K562 (cell line): ENCODE results near the gene PLEKHG3. TPM values are rescaled to one million over a fixed set of nuclear protein-coding genes. Genes with fewer than 3 reads are reported as not detected.

ENCODE experiments used
- ATAC-seq: fragments of 200-7000 bp; cut with Tn5 transposase; 3 replicates; pipeline ENCODE4 v1.9.1; 2020; ENCODE audit warnings: moderate library complexity
- BruUV-seq: library from RNA; stranded (reverse); fragments of 400-500 nt; replicated peaks from 2 replicates; lab custom pipeline; 2021; lab: Mats Ljungman, UMichigan
- CTCF ChIA-PET: fragments of 300-600 bp; formaldehyde crosslinking; extraction: SDS; loops from one replicate; lab custom pipeline; 2021; ENCODE audit warnings: low intra/inter-chr PET ratio; lab: Yijun Ruan, JAX
- POLR2A ChIA-PET: fragments of 300-600, 350-650 bp; sonication (Branson Sonifier 250); formaldehyde crosslinking; extraction: SDS; loops from one replicate; lab custom pipeline; 2021; ENCODE audit warnings: antibody characterized with exemption, inconsistent platforms; lab: Yijun Ruan, JAX
- DNase-seq, 4 experiments: peaks; one replicate each; pipeline versions ENCODE4 v3.0.0 to v3.0.0-alpha.2; 2011 to 2018; ENCODE audit warnings: low spot score in 3 of 4, mixed read lengths in 3 of 4; ENCODE audit errors: extremely low read depth in 1 of 4
- FAIRE-seq: peaks from 2 replicates; lab custom pipeline; 2011; peaks lifted over from hg19 to GRCh38; lab: Jason Lieb, UNC
- H2AFZ ChIP-seq: 2 replicates; pipeline ENCODE4 v1.6.0; 2011; ENCODE audit warnings: low read depth, low read length, control low read depth, inconsistent platforms
- H3K27ac ChIP-seq: fragments of 200-600 bp; 3 replicates; pipeline ENCODE4 v1.8.0; 2011; ENCODE audit warnings: low read depth, mild to moderate bottlenecking, control low read depth, inconsistent platforms, low read length, moderate library complexity, mixed read lengths; ENCODE audit errors: extremely low read depth
- H3K27me3 ChIP-seq, 2 experiments: fragments of 300-600 bp in 1 of 2; 2 replicates in 1 of 2; 3 replicates in 1 of 2; pipeline versions ENCODE4 v1.6.0 to v1.8.0; 2011; ENCODE audit warnings: inconsistent platforms in 2 of 2, low read length in 2 of 2, mild to moderate bottlenecking in 1 of 2, mixed read lengths in 1 of 2, moderate library complexity in 1 of 2; ENCODE audit not compliant: control insufficient read depth in 2 of 2, insufficient read depth in 2 of 2
- H3K36me3 ChIP-seq: fragments of 300-600 bp; 3 replicates; pipeline ENCODE4 v1.8.0; 2011; ENCODE audit warnings: mild to moderate bottlenecking, low read length, inconsistent platforms; ENCODE audit not compliant: control insufficient read depth, insufficient read depth
- H3K4me1 ChIP-seq, 2 experiments: fragments of 200-600 bp in 1 of 2; replicated peaks in 1 of 2; 2 replicates in 1 of 2; 3 replicates in 1 of 2; pipeline versions ENCODE4 v1.5.1 to v1.8.0; 2011; ENCODE audit warnings: inconsistent platforms in 2 of 2, low read length in 2 of 2, mild to moderate bottlenecking in 1 of 2, mixed read lengths in 1 of 2, moderate library complexity in 1 of 2; ENCODE audit not compliant: control insufficient read depth in 2 of 2, insufficient read depth in 2 of 2
- H3K4me2 ChIP-seq: 2 replicates; pipeline ENCODE4 v1.6.1; 2011; ENCODE audit warnings: low read length, control low read depth, inconsistent platforms, mixed read lengths; ENCODE audit not compliant: insufficient read depth
- H3K4me3 ChIP-seq: fragments of 200-600 bp; sonication (generic), shearing (Covaris generic); 2 replicates; pipeline ENCODE4 v1.5.1; 2016; ENCODE audit warnings: control low read depth, inconsistent platforms
- H3K79me2 ChIP-seq: fragments of 200-600 bp; 3 replicates; pipeline ENCODE4 v1.8.0; 2011; ENCODE audit warnings: low read length, inconsistent platforms; ENCODE audit not compliant: control insufficient read depth, insufficient read depth
- H3K9ac ChIP-seq, 2 experiments: 2 replicates each; pipeline versions ENCODE4 v1.6.0 to v1.6.1; 2011; ENCODE audit warnings: low read depth in 2 of 2, low read length in 2 of 2, control low read depth in 1 of 2, inconsistent platforms in 1 of 2, mild to moderate bottlenecking in 1 of 2, mixed read lengths in 1 of 2; ENCODE audit not compliant: insufficient read depth in 1 of 2
- H3K9me1 ChIP-seq: one replicate; pipeline ENCODE4 v1.6.0; 2011; ENCODE audit warnings: inconsistent platforms, mild to moderate bottlenecking, low read length, moderate library complexity; ENCODE audit not compliant: control insufficient read depth, insufficient read depth
- H3K9me3 ChIP-seq: replicated peaks from 2 replicates; pipeline ENCODE4 v1.5.1; 2011; ENCODE audit warnings: low read depth, low read length, inconsistent platforms; ENCODE audit not compliant: control insufficient read depth, insufficient read depth
- H4K20me1 ChIP-seq: replicated peaks from 2 replicates; pipeline ENCODE4 v1.6.1; 2011; ENCODE audit warnings: low read length, inconsistent platforms, mixed read lengths; ENCODE audit not compliant: control insufficient read depth, insufficient read depth
- AFF1 ChIP-seq, 2 experiments: fragments of 450-650 bp; IDR thresholded peaks; 2 replicates each; pipeline ENCODE4 v1.6.1; 2018; ENCODE audit warnings: mild to moderate bottlenecking in 2 of 2, low read depth in 1 of 2; ENCODE audit not compliant: partially characterized antibody in 2 of 2
- BRCA1 ChIP-seq, 2 experiments: fragments of 450-650 bp in 1 of 2; sonication (generic) in 1 of 2; formaldehyde crosslinking in 1 of 2; IDR thresholded peaks; 2 replicates each; pipeline versions ENCODE4 v1.5.0 to v1.6.1; 2017 to 2020; ENCODE audit warnings: mild to moderate bottlenecking in 1 of 2, missing genetic modification reagents in 1 of 2
- CAMTA2 ChIP-seq: fragments of 250-450 bp; sonication (Bioruptor Pico); conservative IDR thresholded peaks from 2 replicates; pipeline ENCODE4 v1.5.1; 2022
- CCAR2 ChIP-seq: fragments of 200-400 bp; formaldehyde crosslinking; IDR thresholded peaks from 2 replicates; pipeline ENCODE4 v1.6.1; 2017; ENCODE audit warnings: mild to moderate bottlenecking, low read depth, low read length
- CEBPG ChIP-seq, 3 experiments: fragments of 200-800 bp in 1 of 3; sonication (Bioruptor generic) in 1 of 3; sonication (generic) in 1 of 3; formaldehyde crosslinking in 1 of 3; IDR thresholded peaks in 2 of 3; conservative IDR thresholded peaks in 1 of 3; 2 replicates each; pipeline versions ENCODE4 v1.6.1 to v1.8.0; 2016 to 2022; ENCODE audit warnings: missing compliant biosample characterization in 2 of 3, missing genetic modification characterization in 2 of 3, mild to moderate bottlenecking in 1 of 3, missing genetic modification reagents in 1 of 3
- CHAMP1 ChIP-seq: fragments of 450-650 bp; IDR thresholded peaks from 2 replicates; pipeline ENCODE4 v1.6.1; 2016; ENCODE audit warnings: mild to moderate bottlenecking
- FUS ChIP-seq: fragments of 200-400 bp; formaldehyde crosslinking; optimal IDR thresholded peaks from 2 replicates; pipeline ENCODE3; 2017; ENCODE audit warnings: low read depth, low read length
- NFYB ChIP-seq: IDR thresholded peaks from 2 replicates; pipeline ENCODE4 v1.6.1; 2011; ENCODE audit warnings: mild to moderate bottlenecking, moderate library complexity; ENCODE audit not compliant: insufficient read length; ENCODE audit errors: extremely low read depth
- RBM15 ChIP-seq: fragments of 200-400 bp; formaldehyde crosslinking; IDR thresholded peaks from 2 replicates; pipeline ENCODE4 v1.6.1; 2018; ENCODE audit warnings: mild to moderate bottlenecking, low read length, moderate library complexity; ENCODE audit not compliant: insufficient read depth
- SMAD2 ChIP-seq: fragments of 150-350 bp; IDR thresholded peaks from 2 replicates; pipeline ENCODE4 v1.6.1; 2014; ENCODE audit warnings: low read depth, mild to moderate bottlenecking, low read length
- SRSF7 ChIP-seq: fragments of 200-400 bp; formaldehyde crosslinking; optimal IDR thresholded peaks from 2 replicates; pipeline ENCODE3; 2017; ENCODE audit warnings: mild to moderate bottlenecking, low read depth, low read length
- ZNF23 ChIP-seq: fragments of 250-450 bp; sonication (Bioruptor Pico); IDR thresholded peaks from 2 replicates; pipeline ENCODE4 v1.4.0; 2020; ENCODE audit warnings: mild to moderate bottlenecking
- ZNF354B ChIP-seq: fragments of 250-450 bp; sonication (Bioruptor Pico); IDR thresholded peaks from 2 replicates; pipeline ENCODE4 v1.4.0; 2020
- WGBS: fragments of 100-300 bp; shearing (Covaris generic); methylation state at CpG from one replicate; pipeline ENCODE4 v1.1.6; 2016; ENCODE audit warnings: low coverage, mixed read lengths; ENCODE audit not compliant: insufficient coverage; ENCODE audit errors: missing lambda C conversion rate; 5-methylcytosine and 5-hydroxymethylcytosine counted together
- in situ Hi-C: fragments of 300-500 bp; cut with MboI; formaldehyde crosslinking; loops from 4 replicates; pipeline ENCODE4 v1.15.0; 2018; ENCODE audit warnings: inconsistent platforms, mixed read lengths
- intact Hi-C: fragments of 100-400 bp; cut with micrococcal nuclease; formaldehyde crosslinking; loops from 2 replicates; pipeline ENCODE4 v1.14.2; 2022
- polyA plus RNA-seq, 8 experiments: library from polyadenylated mRNA; depleted of rRNA in 4 of 8; stranded (reverse) in 5 of 8; unstranded in 3 of 8; fragments of >200 nt; fragmentation: Nextera tagmentation in 2 of 8; fragmentation: Illumina TruSeq in 1 of 8; extraction: Ambion mirVana in 2 of 8; extraction: Trizol in 1 of 8; gene quantifications; 2 replicates each; pipeline versions ENCODE4 v1.2.1 to v1.2.3, GENCODE V29; 2011 to 2014; ENCODE audit warnings: inconsistent platforms in 1 of 8, missing spikeins in 1 of 8
- total RNA-seq, 7 experiments: library from RNA; depleted of rRNA in 6 of 7; stranded (reverse); fragments of >200 nt in 6 of 7; fragmentation: Illumina TruSeq in 2 of 7; extraction: Trizol in 2 of 7; gene quantifications; 2 replicates each; pipeline versions ENCODE4 v1.2.1 to v1.2.3, GENCODE V29; 2011 to 2021; ENCODE audit warnings: low replicate concordance in 1 of 7

Gene PLEKHG3
- total and polyA plus RNA-seq, 9 of the 15 experiments (the other 6 are each of a cell fraction or from before 2014, with no cell fraction given): 0.04 to 0.16 TPM; not detected in 7

GRCh38 chr14:64758025-64758521 is 53.8 kb downstream of the PLEKHG3 start:
- ChIA-PET POLR2A (no interaction called here), CTCF (interaction anchor here (0.6 kb wide), 1 partner anchor 200 kb away, joined by 3 read pairs; no protein-coding TSS in a partner anchor)
- Histone ChIP-seq H3K79me2 (no peaks in the 10 kb centered on the region), H4K20me1 (peaks cover 21% of the 10 kb centered on the region), H3K9me3 (no peaks in the 10 kb centered on the region), H3K27ac (no peak overlapping the region), H3K27me3 (peaks cover 8 to 38% of the 10 kb centered on the region in 2 experiments; a peak in 4 of 5 replicates), H3K9ac (no peak overlapping the region), H3K4me3 (no peak overlapping the region), H3K36me3 (no peaks in the 10 kb centered on the region), H2AFZ (no peak overlapping the region), H3K9me1 (peaks cover 7% of the 10 kb centered on the region), H3K4me1 (peaks cover 12 to 18% of the 10 kb centered on the region in 2 experiments; a peak in 4 of 5 replicates), H3K4me2 (no peak overlapping the region)
- intact Hi-C loops (no loop called here), in situ Hi-C loops (loop anchor here (5.0 kb wide), 1 partner anchor 86 kb away; no protein-coding TSS in a partner anchor)
- ATAC-seq (no peak), FAIRE-seq (no peak), DNase-seq (no peak)
- 10% methylated on average over 3 of the region's 3 CpGs for WGBS
- BruUV-seq: no TSS peak
- TF ChIP-seq NFYB (no peak), CCAR2 (no peak), CHAMP1 (no peak), ZNF354B (no peak), AFF1 (IDR thresholded peaks at IDR 0.05; ENCODE audit: low read depth in 1 of 2, partially characterized antibody in 2 of 2) (no peak), BRCA1 (IDR thresholded peaks at IDR 0.05) (no peak), BRCA1 (CRISPR knock-in tag; IDR thresholded peaks at IDR 0.05) (no peak), CEBPG (CRISPR knock-in tag; IDR thresholded peaks at IDR 0.05) (no peak), CEBPG (tag; conservative IDR thresholded peaks at IDR 0.05 in 1 of 2, IDR thresholded peaks at IDR 0.05 in 1 of 2) (no peak), ZNF23 (CRISPR knock-in tag) (no peak), SMAD2 (no peak), FUS (no peak), RBM15 (no peak), SRSF7 (no peak), CAMTA2 (CRISPR knock-in tag) (no peak)
